DOHH2 (cell line): ENCODE results near the gene PARP15.

Experiments
- CTCF ChIP-seq: fragments of 200-600 bp; sonication (generic); IDR thresholded peaks from one replicate; pipeline ENCODE4 v1.5.1; 2014; ENCODE audit warnings: antibody characterized with exemption, mild to moderate bottlenecking, low read depth, low read length; ENCODE audit not compliant: poor library complexity, severe bottlenecking
- EZH2phosphoT487 ChIP-seq: fragments of 200-600 bp; sonication (generic); IDR thresholded peaks from 2 replicates; pipeline ENCODE4 v1.6.1; 2017; ENCODE audit warnings: borderline replicate concordance, mild to moderate bottlenecking, antibody characterized with exemption, low read length, moderate library complexity, mixed read lengths

DNA sequence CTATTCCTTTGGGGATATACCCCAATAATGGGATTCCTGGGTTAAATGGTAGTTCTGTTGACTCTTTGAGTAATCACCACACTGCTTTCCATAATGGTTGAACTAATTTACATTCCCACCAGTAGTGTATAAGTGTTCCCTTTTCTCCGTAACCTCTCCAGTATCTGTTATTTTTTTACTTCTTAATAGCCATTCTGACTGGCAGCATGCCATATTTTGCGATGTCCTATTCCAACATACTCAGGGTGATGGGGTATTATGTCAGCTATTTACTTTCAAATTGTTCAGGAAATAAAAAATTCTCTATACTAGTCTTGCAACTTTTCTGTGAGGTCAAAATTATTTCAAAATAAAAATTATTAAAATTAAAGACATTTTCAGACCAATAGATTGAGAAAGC, 94.1 kb downstream of the PARP15 start:
- TF ChIP-seq CTCF (no peak), EZH2phosphoT487 (no peak)
